ENCODE results near the gene CDH9. TPM values are rescaled to one million over a fixed set of nuclear protein-coding genes. Genes with fewer than 3 reads are reported as not detected.

CDH9 gene, protein sequence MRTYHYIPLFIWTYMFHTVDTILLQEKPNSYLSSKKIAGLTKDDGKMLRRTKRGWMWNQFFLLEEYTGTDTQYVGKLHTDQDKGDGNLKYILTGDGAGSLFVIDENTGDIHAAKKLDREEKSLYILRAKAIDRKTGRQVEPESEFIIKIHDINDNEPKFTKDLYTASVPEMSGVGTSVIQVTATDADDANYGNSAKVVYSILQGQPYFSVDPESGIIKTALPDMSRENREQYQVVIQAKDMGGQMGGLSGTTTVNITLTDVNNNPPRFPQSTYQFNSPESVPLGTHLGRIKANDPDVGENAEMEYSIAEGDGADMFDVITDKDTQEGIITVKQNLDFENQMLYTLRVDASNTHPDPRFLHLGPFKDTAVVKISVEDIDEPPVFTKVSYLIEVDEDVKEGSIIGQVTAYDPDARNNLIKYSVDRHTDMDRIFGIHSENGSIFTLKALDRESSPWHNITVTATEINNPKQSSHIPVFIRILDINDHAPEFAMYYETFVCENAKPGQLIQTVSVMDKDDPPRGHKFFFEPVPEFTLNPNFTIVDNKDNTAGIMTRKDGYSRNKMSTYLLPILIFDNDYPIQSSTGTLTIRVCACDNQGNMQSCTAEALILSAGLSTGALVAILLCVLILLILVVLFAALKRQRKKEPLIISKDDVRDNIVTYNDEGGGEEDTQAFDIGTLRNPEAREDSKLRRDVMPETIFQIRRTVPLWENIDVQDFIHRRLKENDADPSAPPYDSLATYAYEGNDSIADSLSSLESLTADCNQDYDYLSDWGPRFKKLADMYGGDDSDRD
- total RNA-seq, result not detected
- not detected for total RNA-seq (2013)

DNA sequence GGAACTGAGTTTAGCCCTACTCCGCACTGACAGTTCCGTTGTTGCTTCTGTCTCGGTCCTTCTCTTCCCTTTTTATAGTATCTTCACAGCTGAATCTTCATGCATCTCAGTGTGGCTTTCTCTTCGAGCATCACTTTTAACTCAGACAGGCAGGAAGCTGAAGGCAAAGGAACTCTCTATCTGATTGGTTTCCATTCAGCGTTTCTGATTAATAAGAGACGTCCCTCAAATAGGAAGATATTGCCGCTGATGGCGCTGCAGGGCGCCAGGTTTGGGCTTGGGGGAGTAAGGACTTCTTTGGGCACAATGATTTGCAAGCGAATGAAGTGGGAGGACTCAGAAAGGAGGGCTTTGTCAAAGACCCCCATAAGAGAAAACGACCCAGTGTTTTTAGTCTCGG lies at the start of gene CDH9:
Gene CDH9, minus strand, starts transcription at position 111 of the 400 bp plus-strand sequence. CDS start 50,253 bp downstream, outside the sequence.
- intact Hi-C loops (cut with micrococcal nuclease), result no loop called here

DNA sequence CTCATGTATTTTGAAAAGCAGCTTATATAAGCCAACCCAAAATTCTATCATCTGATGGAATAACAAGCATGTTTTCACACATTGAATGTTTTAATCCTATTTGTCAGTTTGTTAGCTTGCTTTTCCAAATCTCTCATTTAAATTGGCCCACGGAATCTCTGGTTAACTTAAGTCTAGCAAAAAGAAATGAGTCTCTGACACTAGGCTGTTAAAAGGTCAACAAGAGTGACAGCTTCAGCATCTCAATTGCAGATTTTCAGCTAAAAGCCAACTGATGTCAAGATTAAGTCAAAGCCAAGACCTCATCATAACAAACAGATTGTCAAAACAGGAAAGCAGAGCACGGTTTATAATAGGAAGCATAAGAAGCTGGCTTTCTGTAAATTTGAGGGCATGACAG lies 49.4 kb upstream of the CDH9 start:
- Mint-ChIP-seq H3K4me1 (no peaks in the 10 kb centered on the region), H3K27me3 (ENCODE audit: low read depth in 2 of 2) (no peaks in the 10 kb centered on the region), H3K9me3 (peaks cover 5 to 10% of the 10 kb centered on the region in 2 donors), H3K36me3 (peaks cover 8% of the 10 kb centered on the region), H3K27ac (no peak overlapping the region), H3K4me3 (no peak overlapping the region)
- H3K27me3 ChIP-seq (ENCODE audit: control insufficient read depth, insufficient read depth, low read length), result no peaks in the 10 kb centered on the region
- H3K9me3 ChIP-seq (ENCODE audit: control insufficient read depth, insufficient read depth, low read length), result no peaks in the 10 kb centered on the region
- TF ChIP-seq, protein P1, sequence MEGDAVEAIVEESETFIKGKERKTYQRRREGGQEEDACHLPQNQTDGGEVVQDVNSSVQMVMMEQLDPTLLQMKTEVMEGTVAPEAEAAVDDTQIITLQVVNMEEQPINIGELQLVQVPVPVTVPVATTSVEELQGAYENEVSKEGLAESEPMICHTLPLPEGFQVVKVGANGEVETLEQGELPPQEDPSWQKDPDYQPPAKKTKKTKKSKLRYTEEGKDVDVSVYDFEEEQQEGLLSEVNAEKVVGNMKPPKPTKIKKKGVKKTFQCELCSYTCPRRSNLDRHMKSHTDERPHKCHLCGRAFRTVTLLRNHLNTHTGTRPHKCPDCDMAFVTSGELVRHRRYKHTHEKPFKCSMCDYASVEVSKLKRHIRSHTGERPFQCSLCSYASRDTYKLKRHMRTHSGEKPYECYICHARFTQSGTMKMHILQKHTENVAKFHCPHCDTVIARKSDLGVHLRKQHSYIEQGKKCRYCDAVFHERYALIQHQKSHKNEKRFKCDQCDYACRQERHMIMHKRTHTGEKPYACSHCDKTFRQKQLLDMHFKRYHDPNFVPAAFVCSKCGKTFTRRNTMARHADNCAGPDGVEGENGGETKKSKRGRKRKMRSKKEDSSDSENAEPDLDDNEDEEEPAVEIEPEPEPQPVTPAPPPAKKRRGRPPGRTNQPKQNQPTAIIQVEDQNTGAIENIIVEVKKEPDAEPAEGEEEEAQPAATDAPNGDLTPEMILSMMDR (IDR thresholded peaks at IDR 0.05), result no peak
- no peak overlapping the region for H3K4me3 ChIP-seq (ENCODE audit: low read length)
- no peak overlapping the region for H3K27ac ChIP-seq (ENCODE audit: low read length)
- H3K36me3 ChIP-seq (ENCODE audit: control insufficient read depth, insufficient read depth, low read length), result no peaks in the 10 kb centered on the region
- H3K4me1 ChIP-seq (ENCODE audit: control insufficient read depth, insufficient read depth, low read length), result no peaks in the 10 kb centered on the region
- DNase-seq (no peak), ATAC-seq (no peak)
- intact Hi-C loops (cut with micrococcal nuclease), result no loop called here
- WGBS (ENCODE audit: insufficient coverage), result 71% methylated on average over 1 of the region's 2 CpGs

More for the DNA sequence above, at the start of gene CDH9:
- no peak within 1 kb of the TSS for H3K4me3 ChIP-seq (ENCODE audit: low read length)
- H3K4me3 Mint-ChIP-seq, result no peak within 1 kb of the TSS
- TF ChIP-seq, protein P1 (IDR thresholded peaks at IDR 0.05), result no peak
- H3K27me3 ChIP-seq (ENCODE audit: control insufficient read depth, insufficient read depth, low read length), result no peaks in the 10 kb centered on the region
- ATAC-seq (no peak), DNase-seq (no peak)
- H3K4me1 ChIP-seq (ENCODE audit: control insufficient read depth, insufficient read depth, low read length), result no peaks in the 10 kb centered on the region
- H3K27ac Mint-ChIP-seq, result no peak within 1 kb of the TSS
- no peak within 1 kb of the TSS for H3K27ac ChIP-seq (ENCODE audit: low read length)
- WGBS (ENCODE audit: insufficient coverage), result 85% methylated on average over 12 of the region's 12 CpGs
- H3K9me3 ChIP-seq (ENCODE audit: control insufficient read depth, insufficient read depth, low read length), result no peaks in the 10 kb centered on the region
- H3K36me3 ChIP-seq (ENCODE audit: control insufficient read depth, insufficient read depth, low read length), result no peaks in the 10 kb centered on the region
- peaks cover 4 to 10% of the 10 kb centered on the region in 2 donors for H3K9me3 Mint-ChIP-seq
- no peaks in the 10 kb centered on the region for H3K36me3 Mint-ChIP-seq
- no peaks in the 10 kb centered on the region for H3K27me3 Mint-ChIP-seq (ENCODE audit: low read depth in 2 of 2)
- no peaks in the 10 kb centered on the region for H3K4me1 Mint-ChIP-seq

DNA sequence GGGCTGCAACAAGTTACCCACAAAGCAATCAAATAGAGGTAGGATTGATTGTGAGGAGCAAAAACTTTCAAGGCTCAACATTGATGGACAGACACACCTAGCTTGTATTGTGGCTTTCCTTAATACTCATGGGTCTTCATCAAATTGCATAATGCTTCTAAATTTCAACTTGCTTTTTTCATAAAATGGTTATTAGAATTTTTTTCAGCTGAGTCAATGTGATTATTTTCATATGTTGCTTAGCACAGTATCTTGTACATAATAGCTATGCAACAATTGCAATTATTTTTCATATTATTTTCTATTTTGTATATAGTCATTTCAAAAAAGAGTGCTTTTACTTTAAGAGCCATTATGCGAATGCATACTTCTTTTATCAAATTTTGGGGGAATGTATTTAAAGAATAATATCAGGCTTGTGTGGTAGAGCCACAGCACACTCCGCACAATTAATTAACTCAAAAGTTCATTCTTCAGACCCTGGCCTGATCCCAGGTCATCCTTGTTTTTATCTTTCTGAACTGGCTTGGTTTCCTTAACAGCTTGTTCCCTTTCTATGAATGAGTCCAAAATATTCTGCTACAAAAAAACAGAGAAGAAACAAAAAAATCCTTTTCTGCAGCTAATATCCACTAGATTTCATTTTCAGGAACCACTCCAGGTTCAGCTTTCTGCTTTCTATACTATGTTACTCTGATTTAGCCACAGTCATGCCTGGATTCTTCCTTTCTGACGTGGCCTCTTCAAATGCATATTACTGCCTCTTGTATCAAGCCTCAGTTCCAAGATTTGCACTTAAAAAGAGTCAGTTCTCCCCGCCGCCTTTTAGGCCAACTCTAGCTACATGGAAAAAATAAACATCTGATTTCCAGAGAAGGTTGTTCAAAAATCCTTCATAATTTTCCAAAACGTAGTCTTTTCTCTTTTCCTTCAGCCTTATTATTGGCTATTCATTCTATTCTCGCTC lies 45.3 kb upstream of the CDH9 start:
- no peaks in the 10 kb centered on the region for H3K27me3 ChIP-seq (ENCODE audit: control insufficient read depth, insufficient read depth, low read length)
- H3K27me3 Mint-ChIP-seq (ENCODE audit: low read depth in 2 of 2), result no peaks in the 10 kb centered on the region
- no peak for ATAC-seq
- no peak overlapping the region for H3K27ac ChIP-seq (ENCODE audit: low read length)
- WGBS (ENCODE audit: insufficient coverage), result 92% methylated on average over 6 of the region's 7 CpGs
- H3K4me3 ChIP-seq (ENCODE audit: low read length), result no peak overlapping the region
- H3K36me3 Mint-ChIP-seq, result peaks cover 8% of the 10 kb centered on the region
- H3K9me3 ChIP-seq (ENCODE audit: control insufficient read depth, insufficient read depth, low read length), result peaks cover 4% of the 10 kb centered on the region
- H3K4me1 Mint-ChIP-seq, result no peaks in the 10 kb centered on the region
- H3K4me1 ChIP-seq (ENCODE audit: control insufficient read depth, insufficient read depth, low read length), result no peaks in the 10 kb centered on the region
- no peak overlapping the region for H3K27ac Mint-ChIP-seq
- H3K36me3 ChIP-seq (ENCODE audit: control insufficient read depth, insufficient read depth, low read length), result no peaks in the 10 kb centered on the region
- no peak for DNase-seq
- TF ChIP-seq, protein P1 (IDR thresholded peaks at IDR 0.05), result no peak
- H3K9me3 Mint-ChIP-seq, result peaks cover 12 to 16% of the 10 kb centered on the region in 2 donors
- intact Hi-C loops (cut with micrococcal nuclease), result no loop called here
- H3K4me3 Mint-ChIP-seq, result no peak overlapping the region
